ENCODE data around the gene NKG7.

DNA sequence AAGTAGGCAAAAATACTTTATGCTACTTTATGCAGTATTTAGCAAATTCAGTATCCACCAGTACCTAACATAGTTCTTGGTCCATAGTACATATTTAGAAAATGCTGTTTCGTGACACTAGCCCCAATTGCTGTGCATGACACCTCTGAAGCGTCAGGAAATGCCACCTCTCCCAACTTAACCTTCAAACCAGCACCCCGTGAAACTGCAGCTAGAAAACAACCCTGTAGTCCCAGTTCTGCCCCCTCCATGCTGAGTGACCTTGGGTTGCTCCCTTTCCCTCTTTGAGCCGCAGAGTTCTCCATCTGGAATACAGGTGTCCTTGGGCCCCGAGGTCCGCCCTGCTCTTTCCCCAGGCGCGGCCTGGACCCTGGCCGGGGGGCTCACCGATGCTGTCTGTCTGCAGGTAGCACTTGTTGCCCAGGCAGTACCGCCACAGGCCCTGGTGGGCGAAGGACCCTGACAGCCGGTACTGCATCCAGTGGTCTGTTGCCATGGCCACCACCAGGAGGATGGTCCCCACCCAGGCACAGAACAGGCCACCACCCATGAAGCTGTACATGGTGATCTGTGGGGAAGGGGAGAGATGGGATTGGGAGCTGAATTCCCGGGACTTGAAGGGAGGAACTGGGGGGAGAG, 14.5 kb upstream of the NKG7 start:
- TF ChIP-seq POLR2A (IDR thresholded peaks at IDR 0.05) = no peak
- TF ChIP-seq POLR2AphosphoS5 (IDR thresholded peaks at IDR 0.05) = no peak
- TF ChIP-seq CTCF (IDR thresholded peaks at IDR 0.05) = no peak
